IMR-90 (cell line): ENCODE measurements around the gene ZFHX3. TPM values are rescaled to one million over a fixed set of nuclear protein-coding genes. Genes with fewer than 3 reads are reported as not detected.

Experiments
- ATAC-seq: fragments of 200-7000 bp; cut with Tn5 transposase; 2 replicates; pipeline ENCODE4 v1.9.1; 2020; ENCODE audit warnings: low read depth, mild to moderate bottlenecking, moderate library complexity
- BruUV-seq: library from RNA; stranded (reverse); fragments of 400-500 nt; replicated peaks from 2 replicates; lab custom pipeline; 2021; lab: Mats Ljungman, UMichigan
- CTCF ChIA-PET: fragments of 300-600 bp; formaldehyde crosslinking; extraction: SDS; loops from one replicate; lab custom pipeline; 2021; ENCODE audit warnings: antibody characterized with exemption; lab: Yijun Ruan, JAX
- POLR2A ChIA-PET: fragments of 300-600 bp; sonication (Branson Sonifier 250); formaldehyde crosslinking; loops from one replicate; lab custom pipeline; 2022; ENCODE audit warnings: antibody characterized with exemption; ENCODE audit not compliant: unreplicated experiment; lab: Charles Lee
- DNase-seq: peaks from one replicate; pipeline ENCODE4 v3.0.0; 2013
- H2AFZ ChIP-seq: replicated peaks from 2 replicates; pipeline ENCODE3; 2013; ENCODE audit warnings: low read length, mild to moderate bottlenecking; ENCODE audit not compliant: poor library complexity
- H2AK5ac ChIP-seq: 2 replicates; pipeline ENCODE4 v1.6.1; 2013; ENCODE audit warnings: low read depth, low read length, inconsistent platforms
- H2AK9ac ChIP-seq: replicated peaks from 2 replicates; pipeline ENCODE3; 2013; ENCODE audit warnings: mild to moderate bottlenecking, low read depth, low read length, moderate library complexity; ENCODE audit not compliant: poor library complexity
- H2BK120ac ChIP-seq: 2 replicates; pipeline ENCODE4 v1.6.1; 2013; ENCODE audit warnings: low read depth, low read length, inconsistent platforms
- H2BK15ac ChIP-seq: 3 replicates; pipeline ENCODE4 v1.6.1; 2013; ENCODE audit warnings: low read depth, low read length, inconsistent platforms
- H2BK20ac ChIP-seq: 2 replicates; pipeline ENCODE4 v1.6.1; 2013; ENCODE audit warnings: low read depth, mild to moderate bottlenecking, inconsistent platforms, low read length, moderate library complexity
- H2BK5ac ChIP-seq: 2 replicates; pipeline ENCODE4 v1.6.1; 2013; ENCODE audit warnings: mild to moderate bottlenecking, low read depth, low read length, inconsistent platforms; ENCODE audit not compliant: poor library complexity, severe bottlenecking
- H3K14ac ChIP-seq: replicated peaks from 2 replicates; pipeline ENCODE4 v1.6.1; 2013; ENCODE audit warnings: low read depth, low read length, inconsistent platforms
- H3K18ac ChIP-seq: 2 replicates; pipeline ENCODE4 v1.6.1; 2013; ENCODE audit warnings: low read depth, low read length, control low read depth
- H3K23ac ChIP-seq: 2 replicates; pipeline ENCODE4 v1.6.1; 2013; ENCODE audit warnings: low read depth, low read length, inconsistent platforms
- H3K27ac ChIP-seq: 2 replicates; pipeline ENCODE4 v1.5.1; 2013; ENCODE audit warnings: mild to moderate bottlenecking, control low read depth, low read length; ENCODE audit not compliant: insufficient read depth
- H3K27me3 ChIP-seq: 2 replicates; pipeline ENCODE4 v1.6.1; 2013; ENCODE audit warnings: low read length; ENCODE audit not compliant: control insufficient read depth, insufficient read depth
- H3K36me3 ChIP-seq: 2 replicates; pipeline ENCODE4 v1.6.1; 2013; ENCODE audit warnings: low read length, mixed read lengths; ENCODE audit not compliant: control insufficient read depth, insufficient read depth
- H3K4ac ChIP-seq: 2 replicates; pipeline ENCODE4 v1.6.1; 2013; ENCODE audit warnings: low read depth, low read length, inconsistent platforms
- H3K4me1 ChIP-seq: 2 replicates; pipeline ENCODE4 v1.6.1; 2013; ENCODE audit warnings: low read length, mixed read lengths; ENCODE audit not compliant: control insufficient read depth, insufficient read depth
- H3K4me2 ChIP-seq: 2 replicates; pipeline ENCODE4 v1.6.1; 2013; ENCODE audit warnings: low read depth, mild to moderate bottlenecking, control low read depth, low read length, moderate library complexity
- H3K4me3 ChIP-seq: 2 replicates; pipeline ENCODE4 v1.5.1; 2013; ENCODE audit warnings: low read depth, mild to moderate bottlenecking, control low read depth, low read length, moderate library complexity; ENCODE audit not compliant: insufficient read depth
- H3K56ac ChIP-seq: 2 replicates; pipeline ENCODE4 v1.6.1; 2013; ENCODE audit warnings: low read length, inconsistent platforms; ENCODE audit not compliant: insufficient read depth; ENCODE audit errors: extremely low read depth
- H3K79me1 ChIP-seq, 2 experiments: 2 replicates each; pipeline ENCODE4 v1.6.1; 2013; ENCODE audit warnings: low read length in 2 of 2, inconsistent platforms in 1 of 2, low read depth in 1 of 2
- H3K9ac ChIP-seq: 2 replicates; pipeline ENCODE4 v1.6.1; 2013; ENCODE audit warnings: low read depth, low read length, control low read depth
- H3K9me1 ChIP-seq: 2 replicates; pipeline ENCODE4 v1.6.1; 2013; ENCODE audit warnings: low read length, inconsistent platforms; ENCODE audit not compliant: insufficient read depth
- H3K9me3 ChIP-seq: 2 replicates; pipeline ENCODE4 v1.6.1; 2013; ENCODE audit warnings: low read length; ENCODE audit not compliant: control insufficient read depth, insufficient read depth
- H4K20me1 ChIP-seq: 2 replicates; pipeline ENCODE4 v1.6.1; 2013; ENCODE audit warnings: low read length, inconsistent platforms; ENCODE audit not compliant: insufficient read depth
- H4K5ac ChIP-seq: 2 replicates; pipeline ENCODE4 v1.6.1; 2013; ENCODE audit warnings: mild to moderate bottlenecking, low read depth, low read length, control low read depth
- H4K8ac ChIP-seq, 2 experiments: 2 replicates each; pipeline ENCODE4 v1.6.1; 2013; ENCODE audit warnings: low read depth in 2 of 2, low read length in 2 of 2, control low read depth in 1 of 2, inconsistent platforms in 1 of 2
- H4K91ac ChIP-seq: 2 replicates; pipeline ENCODE4 v1.6.1; 2013; ENCODE audit warnings: low read depth, low read length, inconsistent platforms; ENCODE audit not compliant: insufficient read depth
- BHLHE40 ChIP-seq: fragments of 150-350 bp; IDR thresholded peaks from 2 replicates; pipeline ENCODE4 v1.6.1; 2016; ENCODE audit warnings: mild to moderate bottlenecking, low read depth, low read length
- ELK1 ChIP-seq: fragments of 150-350 bp; IDR thresholded peaks from 2 replicates; pipeline ENCODE4 v1.6.1; 2016; ENCODE audit warnings: low read depth, mild to moderate bottlenecking, low read length, moderate library complexity, borderline replicate concordance
- MAFK ChIP-seq: IDR thresholded peaks from 2 replicates; pipeline ENCODE4 v1.6.1; 2012; ENCODE audit warnings: low read depth, low read length, improper control_type of control experiment
- MAZ ChIP-seq: IDR thresholded peaks from 2 replicates; pipeline ENCODE4 v1.6.1; 2012; ENCODE audit warnings: low read depth, mild to moderate bottlenecking, low read length, improper control_type of control experiment, moderate library complexity, borderline replicate concordance
- MXI1 ChIP-seq: IDR thresholded peaks from 2 replicates; pipeline ENCODE4 v1.6.1; 2012; ENCODE audit warnings: low read depth, mild to moderate bottlenecking, low read length, moderate library complexity, borderline replicate concordance
- POLR2A ChIP-seq: IDR thresholded peaks from 2 replicates; pipeline ENCODE4 v1.6.1; 2012; ENCODE audit warnings: mild to moderate bottlenecking, low read depth, low read length
- RCOR1 ChIP-seq: IDR thresholded peaks from 2 replicates; pipeline ENCODE4 v1.6.1; 2012; ENCODE audit warnings: mild to moderate bottlenecking, low read length, improper control_type of control experiment; ENCODE audit not compliant: insufficient replicate concordance
- SMC3 ChIP-seq: fragments of 150-350 bp; IDR thresholded peaks from 2 replicates; pipeline ENCODE4 v1.6.1; 2016; ENCODE audit warnings: low read depth, mild to moderate bottlenecking, antibody characterized with exemption, low read length, moderate library complexity
- WGBS, 2 experiments: methylation state at CpG; one replicate each; pipeline versions ENCODE4 v1.1.5 to v1.1.7; 2013; ENCODE audit warnings: missing lambda C conversion rate in 2 of 2; ENCODE audit not compliant: insufficient read length in 1 of 2; ENCODE audit errors: extremely low coverage in 2 of 2; 5-methylcytosine and 5-hydroxymethylcytosine counted together
- dilution Hi-C: fragments of 300-500 bp; cut with HindIII; formaldehyde crosslinking; loops from one replicate; pipeline ENCODE4 v1.14.3; 2018; ENCODE audit warnings: low sequenced_read_pairs; ENCODE audit not compliant: unreplicated experiment
- in situ Hi-C: fragments of 300-500 bp; cut with MboI; formaldehyde crosslinking; loops from 3 replicates; pipeline ENCODE4 v1.14.3; 2019; ENCODE audit warnings: low sequenced_read_pairs, inconsistent platforms, mixed read lengths
- intact Hi-C: fragments of 100-400 bp; cut with micrococcal nuclease; formaldehyde crosslinking; loops from 2 replicates; pipeline ENCODE4 v1.10.0; 2022
- polyA plus RNA-seq, 3 experiments: library from polyadenylated mRNA; depleted of rRNA; stranded (reverse); fragments of >200 nt; gene quantifications; 2 replicates each; pipeline ENCODE4 v1.2.3, GENCODE V29; 2012; ENCODE audit warnings: low replicate concordance in 1 of 3
- total RNA-seq: library from RNA; depleted of rRNA; stranded (reverse); fragments of >200 nt; gene quantifications from 2 replicates; pipeline ENCODE4 v1.2.3, GENCODE V29; 2012

Gene ZFHX3
- total and polyA plus RNA-seq, 2 of the 4 experiments (the other 2 are of a cell fraction), result 1.4 to 1.7 TPM

GRCh38 chr16:73047536-73048291 is at the start of gene ZFHX3 (continued):
- TF ChIP-seq MAZ, result peak; percentile 23; the same call in 1 of the 2 replicates

- Histone ChIP-seq H3K9me3 (no peaks in the 10 kb centered on the region), H3K27me3 (no peaks in the 10 kb centered on the region; the same call in 1 of the 2 replicates), H4K5ac (no peak overlapping the region), H3K14ac (no peak overlapping the region), H3K4me3 (no peak overlapping the region), H2AK9ac (no peak overlapping the region), H3K4me2 (no peak overlapping the region), H2BK15ac (no peak overlapping the region), H4K20me1 (no peaks in the 10 kb centered on the region), H2BK5ac (no peak overlapping the region), H3K56ac (no peak overlapping the region), H3K4me1 (peaks cover 7% of the 10 kb centered on the region; the same call in 1 of the 2 replicates), H3K18ac (no peak overlapping the region), H2AFZ (no peak overlapping the region), H2AK5ac (no peak overlapping the region), H4K91ac (no peak overlapping the region), H3K36me3 (no peaks in the 10 kb centered on the region), H3K9ac (no peak overlapping the region), H2BK20ac (no peak overlapping the region), H2BK120ac (no peak overlapping the region), H3K4ac (no peak overlapping the region), H3K9me1 (peaks cover 3% of the 10 kb centered on the region; the same call in 1 of the 2 replicates), H3K79me1 (no peaks in the 10 kb centered on the region), H3K27ac (no peak overlapping the region), H4K8ac (no peak overlapping the region), H3K23ac (no peak overlapping the region)
- ATAC-seq (no peak), DNase-seq (no peak)
- TF ChIP-seq MAZ (no peak), SMC3 (no peak), MAFK (no peak), BHLHE40 (no peak), POLR2A (no peak), ELK1 (no peak), MXI1 (no peak), RCOR1 (no peak)
- in situ Hi-C loops, result no loop called here
- intact Hi-C loops, result no loop called here
- no TSS peak for BruUV-seq
- dilution Hi-C loops, result no loop called here
- CTCF ChIA-PET, result no interaction called here
- POLR2A ChIA-PET, result no interaction called here
- WGBS, 2 experiments, result no CpG with 5 or more reads among the region's 3 CpGs
These were observed 48.6 kb upstream of the ZFHX3 start for GRCh38 chr16:73096510-73096909.
